GM12878 (cell line): ENCODE data around the gene ULK4. TPM values are rescaled to one million over a fixed set of nuclear protein-coding genes. Genes with fewer than 3 reads are reported as not detected.

Source experiments
- ATAC-seq: fragments of 200-7000 bp; cut with Tn5 transposase; 3 replicates; pipeline ENCODE4 v1.9.1; 2020; ENCODE audit warnings: mild to moderate bottlenecking, moderate library complexity
- BruUV-seq: library from RNA; stranded (reverse); fragments of 400-500 nt; replicated peaks from 2 replicates; lab custom pipeline; 2021; lab: Mats Ljungman, UMichigan
- CTCF ChIA-PET: fragments of 300-600 bp; sonication (Branson Sonifier 250); formaldehyde crosslinking; extraction: SDS; loops from one replicate; lab custom pipeline; 2021; ENCODE audit warnings: inconsistent platforms; lab: Yijun Ruan, JAX
- POLR2A ChIA-PET: fragments of 350-600 bp; formaldehyde crosslinking; extraction: SDS; loops from one replicate; lab custom pipeline; 2021; ENCODE audit warnings: inconsistent platforms; lab: Charles Lee
- RAD21 ChIA-PET: fragments of 300-600 bp; sonication (Branson Sonifier 250); formaldehyde crosslinking; loops from one replicate; lab custom pipeline; 2023; ENCODE audit warnings: antibody characterized with exemption; ENCODE audit not compliant: unreplicated experiment; lab: Charles Lee
- SMC1A ChIA-PET: fragments of 300-600 bp; sonication (Branson Sonifier 250); formaldehyde crosslinking; loops from one replicate; lab custom pipeline; 2023; ENCODE audit not compliant: unreplicated experiment, uncharacterized antibody; lab: Charles Lee
- DNase-seq: peaks from one replicate; pipeline ENCODE4 v3.0.0-alpha.2; 2011; ENCODE audit warnings: low read depth, low spot score
- FAIRE-seq: peaks from 3 replicates; lab custom pipeline; 2011; peaks lifted over from hg19 to GRCh38; lab: Jason Lieb, UNC
- H2AFZ ChIP-seq: 2 replicates; pipeline ENCODE4 v1.6.0; 2011; ENCODE audit warnings: low read depth, low read length, control low read depth; ENCODE audit not compliant: control insufficient read depth
- H3K27ac ChIP-seq: 2 replicates; pipeline ENCODE4 v1.5.1; 2011; ENCODE audit warnings: control low read depth; ENCODE audit not compliant: control insufficient read depth, insufficient read depth
- H3K27me3 ChIP-seq, 2 experiments: replicated peaks in 1 of 2; 2 replicates each; pipeline versions ENCODE4 v1.6.0 to v1.6.1; 2011; ENCODE audit warnings: low read length in 1 of 2; ENCODE audit not compliant: control insufficient read depth in 2 of 2, insufficient read depth in 2 of 2
- H3K36me3 ChIP-seq, 2 experiments: 2 replicates each; pipeline ENCODE4 v1.5.1; 2011; ENCODE audit warnings: low read length in 1 of 2; ENCODE audit not compliant: control insufficient read depth in 2 of 2, insufficient read depth in 2 of 2
- H3K4me1 ChIP-seq: 2 replicates; pipeline ENCODE4 v1.6.1; 2011; ENCODE audit warnings: mild to moderate bottlenecking, low read length, moderate library complexity, mixed read lengths; ENCODE audit not compliant: control insufficient read depth, insufficient read depth
- H3K4me2 ChIP-seq: 2 replicates; pipeline ENCODE4 v1.6.0; 2011; ENCODE audit warnings: control low read depth; ENCODE audit not compliant: control insufficient read depth, insufficient read depth
- H3K4me3 ChIP-seq: fragments of 200-600 bp; sonication (generic); 2 replicates; pipeline ENCODE4 v1.5.1; 2016
- H3K79me2 ChIP-seq: 2 replicates; pipeline ENCODE4 v1.6.0; 2011; ENCODE audit warnings: low read length; ENCODE audit not compliant: control insufficient read depth, insufficient read depth
- H3K9ac ChIP-seq: 2 replicates; pipeline ENCODE4 v1.8.0; 2011; ENCODE audit warnings: low read length, control low read depth, mixed read lengths; ENCODE audit not compliant: control insufficient read depth, insufficient read depth
- H3K9me3 ChIP-seq: replicated peaks from 3 replicates; pipeline ENCODE4 v1.5.1; 2011; ENCODE audit warnings: mild to moderate bottlenecking, low read length; ENCODE audit not compliant: control insufficient read depth, insufficient read depth
- H4K20me1 ChIP-seq: 2 replicates; pipeline ENCODE4 v1.6.0; 2011; ENCODE audit not compliant: control insufficient read depth, insufficient read depth
- BACH1 ChIP-seq: fragments of 450-650 bp; IDR thresholded peaks from 2 replicates; pipeline ENCODE4 v1.6.1; 2017; ENCODE audit warnings: mild to moderate bottlenecking, borderline replicate concordance
- BHLHE40 ChIP-seq, 2 experiments: fragments of 450-650 bp in 1 of 2; IDR thresholded peaks; 2 replicates each; pipeline ENCODE4 v1.6.1; 2011 to 2017; ENCODE audit warnings: low read depth in 2 of 2, borderline replicate concordance in 1 of 2, improper control_type of control experiment in 1 of 2, low read length in 1 of 2, mild to moderate bottlenecking in 1 of 2
- CREB1 ChIP-seq: IDR thresholded peaks from 2 replicates; pipeline ENCODE4 v1.6.1; 2012; ENCODE audit warnings: low read depth, mild to moderate bottlenecking, inconsistent platforms
- EED ChIP-seq: sonication (generic); IDR thresholded peaks from 2 replicates; pipeline ENCODE4 v1.6.1; 2016; ENCODE audit warnings: antibody characterized with exemption, low read depth
- HDAC2 ChIP-seq: fragments of 200-600 bp; sonication (generic); IDR thresholded peaks from 2 replicates; pipeline ENCODE4 v1.6.1; 2017
- MYC ChIP-seq: IDR thresholded peaks from 2 replicates; pipeline ENCODE4 v1.6.1; 2011; ENCODE audit warnings: mild to moderate bottlenecking, low read length, moderate library complexity, inconsistent platforms; ENCODE audit not compliant: insufficient read depth, insufficient replicate concordance, insufficient read length, severe bottlenecking
- RELA ChIP-seq: fragments of 450-650 bp; IDR thresholded peaks from 2 replicates; pipeline ENCODE4 v1.8.0; 2014; ENCODE audit warnings: borderline replicate concordance; ENCODE audit not compliant: partially characterized antibody
- SMAD5 ChIP-seq: IDR thresholded peaks from 2 replicates; pipeline ENCODE4 v1.6.1; 2016; ENCODE audit warnings: antibody characterized with exemption, low read depth
- SMARCA5 ChIP-seq: fragments of 450-650 bp; IDR thresholded peaks from 2 replicates; pipeline ENCODE4 v1.6.1; 2017; ENCODE audit warnings: mild to moderate bottlenecking
- SUPT20H ChIP-seq: IDR thresholded peaks from 2 replicates; pipeline ENCODE4 v1.6.1; 2011; ENCODE audit warnings: low read depth, mild to moderate bottlenecking, low read length, moderate library complexity, borderline replicate concordance; ENCODE audit not compliant: control insufficient read depth
- WRNIP1 ChIP-seq: IDR thresholded peaks from 2 replicates; pipeline ENCODE4 v1.6.1; 2011; ENCODE audit warnings: low read depth, low read length, improper control_type of control experiment, borderline replicate concordance
- ZBED1 ChIP-seq: IDR thresholded peaks from 2 replicates; pipeline ENCODE4 v1.6.1; 2016; ENCODE audit warnings: borderline replicate concordance
- ZNF24 ChIP-seq: fragments of 450-650 bp; IDR thresholded peaks from 2 replicates; pipeline ENCODE4 v1.6.1; 2017; ENCODE audit warnings: antibody characterized with exemption, mild to moderate bottlenecking
- ZNF687 ChIP-seq: fragments of 450-650 bp; IDR thresholded peaks from 2 replicates; pipeline ENCODE4 v1.6.1; 2017; ENCODE audit warnings: mild to moderate bottlenecking, moderate library complexity
- WGBS: methylation state at CpG from one replicate; pipeline ENCODE4 v1.1.6; 2016; ENCODE audit warnings: low lambda C conversion rate; ENCODE audit not compliant: insufficient replicate concordance, insufficient coverage; ENCODE audit errors: missing lambda C conversion rate; 5-methylcytosine and 5-hydroxymethylcytosine counted together
- in situ Hi-C: fragments of 300-500 bp; cut with MboI; formaldehyde crosslinking; loops from 9 replicates; pipeline ENCODE4 v1.14.3; 2018; ENCODE audit warnings: mixed read lengths
- intact Hi-C: fragments of 100-400 bp; cut with micrococcal nuclease; formaldehyde crosslinking; loops from one replicate; pipeline ENCODE4 v1.14.2; 2022; ENCODE audit not compliant: unreplicated experiment
- polyA plus RNA-seq, 11 experiments: library from polyadenylated mRNA; depleted of rRNA in 4 of 11; unstranded in 6 of 11; stranded (reverse) in 5 of 11; fragments of >200 nt; fragmentation: Nextera tagmentation in 4 of 11; fragmentation: Illumina TruSeq in 1 of 11; extraction: Ambion mirVana in 4 of 11; extraction: Trizol in 1 of 11; gene quantifications; 1 replicate in 1 of 11; 2 replicates in 10 of 11; pipeline versions ENCODE4 v1.2.1 to v1.2.3, GENCODE V29; 2011 to 2016; ENCODE audit warnings: inconsistent platforms in 2 of 11, missing spikeins in 2 of 11, low read depth in 1 of 11
- total RNA-seq, 4 experiments: library from RNA; depleted of rRNA in 3 of 4; stranded (reverse); fragments of >200 nt in 3 of 4; fragmentation: Illumina TruSeq in 1 of 4; extraction: Trizol in 1 of 4; gene quantifications; 2 replicates each; pipeline versions ENCODE4 v1.2.1 to v1.2.3, GENCODE V29; 2013 to 2021

ULK4 gene
- total and polyA plus RNA-seq, 10 of the 15 experiments (the other 5 are each of a cell fraction or from before 2014, with no cell fraction given): 3.5 to 7.6 (median 6.3) TPM

DNA sequence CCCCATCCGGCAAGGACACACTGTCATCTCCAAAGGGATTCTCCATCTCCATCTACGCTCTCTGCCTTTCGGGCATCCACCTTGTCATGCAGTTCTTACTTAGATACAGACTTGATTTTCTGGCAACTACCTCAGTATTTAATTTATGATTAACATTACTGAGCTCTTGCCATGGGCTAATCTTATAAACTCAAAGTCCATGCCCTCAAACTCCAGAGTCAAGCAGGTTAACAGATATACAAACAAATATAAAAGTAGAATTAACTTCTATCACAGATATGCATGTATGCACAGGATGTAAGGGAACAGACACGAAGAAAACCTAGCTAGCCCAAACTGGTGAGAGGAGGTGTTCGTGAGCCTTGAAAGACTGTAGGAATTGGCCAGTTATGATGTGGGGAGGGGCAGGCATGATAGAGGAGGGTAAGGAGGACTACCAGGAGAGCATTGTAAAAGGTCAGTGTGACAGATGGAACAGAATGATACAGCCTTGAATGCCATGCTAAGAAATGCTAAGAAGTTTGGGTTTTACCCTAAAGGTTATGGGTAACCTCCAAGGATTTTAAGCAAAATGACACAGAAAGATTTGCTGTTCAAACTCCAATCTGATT lies 334.3 kb downstream of the ULK4 start:
- RAD21 ChIA-PET: no interaction called here
- WGBS: 73% methylated on average over 5 of the region's 5 CpGs
- TF ChIP-seq SMARCA5: no peak
- no peak for TF ChIP-seq HDAC2
- TF ChIP-seq ZNF687: no peak
- TF ChIP-seq CREB1: no peak
- no peak for TF ChIP-seq WRNIP1
- TF ChIP-seq EED: no peak
- TF ChIP-seq BACH1: no peak
- TF ChIP-seq ZBED1: no peak
- TF ChIP-seq MYC: no peak
- TF ChIP-seq RELA: no peak
- TF ChIP-seq BHLHE40 (IDR thresholded peaks at IDR 0.05; ENCODE audit: borderline replicate concordance in 1 of 2, low read depth in 2 of 2, low read length in 1 of 2): no peak
- no peak for TF ChIP-seq SUPT20H
- no peak for TF ChIP-seq ZNF24
- TF ChIP-seq SMAD5: no peak
- no peaks in the 10 kb centered on the region for H3K9me3 ChIP-seq
- no peaks in the 10 kb centered on the region for H3K79me2 ChIP-seq
- H2AFZ ChIP-seq: no peak overlapping the region
- no peaks in the 10 kb centered on the region for H4K20me1 ChIP-seq
- in situ Hi-C loops: no loop called here
- CTCF ChIA-PET: no interaction called here
- BruUV-seq: no TSS peak
- H3K27ac ChIP-seq: no peak overlapping the region
- DNase-seq (no peak), ATAC-seq (no peak), FAIRE-seq (no peak)
- POLR2A ChIA-PET: no interaction called here
- intact Hi-C loops: no loop called here
- no peaks in the 10 kb centered on the region for H3K27me3 ChIP-seq
- H3K9ac ChIP-seq: no peak overlapping the region
- no peak overlapping the region for H3K4me3 ChIP-seq
- SMC1A ChIA-PET: interaction anchor here (0.6 kb wide), 1 partner anchor 27 kb away, joined by 3 read pairs; no protein-coding TSS in a partner anchor
- no peaks in the 10 kb centered on the region for H3K36me3 ChIP-seq
- no peak overlapping the region for H3K4me2 ChIP-seq
- H3K4me1 ChIP-seq: no peaks in the 10 kb centered on the region
